ENCODE data around the gene EPO. TPM values are rescaled to one million over a fixed set of nuclear protein-coding genes. Genes with fewer than 3 reads are reported as not detected.

Gene EPO
- total and polyA plus RNA-seq, 2 of the 8 experiments (the other 6 are each of a cell fraction or from before 2014, with no cell fraction given): 0.42 to 0.95 TPM

GRCh38 chr7:100719523-100720278 lies 567 bp upstream of the EPO start (continued):
- TF ChIP-seq, protein P1, sequence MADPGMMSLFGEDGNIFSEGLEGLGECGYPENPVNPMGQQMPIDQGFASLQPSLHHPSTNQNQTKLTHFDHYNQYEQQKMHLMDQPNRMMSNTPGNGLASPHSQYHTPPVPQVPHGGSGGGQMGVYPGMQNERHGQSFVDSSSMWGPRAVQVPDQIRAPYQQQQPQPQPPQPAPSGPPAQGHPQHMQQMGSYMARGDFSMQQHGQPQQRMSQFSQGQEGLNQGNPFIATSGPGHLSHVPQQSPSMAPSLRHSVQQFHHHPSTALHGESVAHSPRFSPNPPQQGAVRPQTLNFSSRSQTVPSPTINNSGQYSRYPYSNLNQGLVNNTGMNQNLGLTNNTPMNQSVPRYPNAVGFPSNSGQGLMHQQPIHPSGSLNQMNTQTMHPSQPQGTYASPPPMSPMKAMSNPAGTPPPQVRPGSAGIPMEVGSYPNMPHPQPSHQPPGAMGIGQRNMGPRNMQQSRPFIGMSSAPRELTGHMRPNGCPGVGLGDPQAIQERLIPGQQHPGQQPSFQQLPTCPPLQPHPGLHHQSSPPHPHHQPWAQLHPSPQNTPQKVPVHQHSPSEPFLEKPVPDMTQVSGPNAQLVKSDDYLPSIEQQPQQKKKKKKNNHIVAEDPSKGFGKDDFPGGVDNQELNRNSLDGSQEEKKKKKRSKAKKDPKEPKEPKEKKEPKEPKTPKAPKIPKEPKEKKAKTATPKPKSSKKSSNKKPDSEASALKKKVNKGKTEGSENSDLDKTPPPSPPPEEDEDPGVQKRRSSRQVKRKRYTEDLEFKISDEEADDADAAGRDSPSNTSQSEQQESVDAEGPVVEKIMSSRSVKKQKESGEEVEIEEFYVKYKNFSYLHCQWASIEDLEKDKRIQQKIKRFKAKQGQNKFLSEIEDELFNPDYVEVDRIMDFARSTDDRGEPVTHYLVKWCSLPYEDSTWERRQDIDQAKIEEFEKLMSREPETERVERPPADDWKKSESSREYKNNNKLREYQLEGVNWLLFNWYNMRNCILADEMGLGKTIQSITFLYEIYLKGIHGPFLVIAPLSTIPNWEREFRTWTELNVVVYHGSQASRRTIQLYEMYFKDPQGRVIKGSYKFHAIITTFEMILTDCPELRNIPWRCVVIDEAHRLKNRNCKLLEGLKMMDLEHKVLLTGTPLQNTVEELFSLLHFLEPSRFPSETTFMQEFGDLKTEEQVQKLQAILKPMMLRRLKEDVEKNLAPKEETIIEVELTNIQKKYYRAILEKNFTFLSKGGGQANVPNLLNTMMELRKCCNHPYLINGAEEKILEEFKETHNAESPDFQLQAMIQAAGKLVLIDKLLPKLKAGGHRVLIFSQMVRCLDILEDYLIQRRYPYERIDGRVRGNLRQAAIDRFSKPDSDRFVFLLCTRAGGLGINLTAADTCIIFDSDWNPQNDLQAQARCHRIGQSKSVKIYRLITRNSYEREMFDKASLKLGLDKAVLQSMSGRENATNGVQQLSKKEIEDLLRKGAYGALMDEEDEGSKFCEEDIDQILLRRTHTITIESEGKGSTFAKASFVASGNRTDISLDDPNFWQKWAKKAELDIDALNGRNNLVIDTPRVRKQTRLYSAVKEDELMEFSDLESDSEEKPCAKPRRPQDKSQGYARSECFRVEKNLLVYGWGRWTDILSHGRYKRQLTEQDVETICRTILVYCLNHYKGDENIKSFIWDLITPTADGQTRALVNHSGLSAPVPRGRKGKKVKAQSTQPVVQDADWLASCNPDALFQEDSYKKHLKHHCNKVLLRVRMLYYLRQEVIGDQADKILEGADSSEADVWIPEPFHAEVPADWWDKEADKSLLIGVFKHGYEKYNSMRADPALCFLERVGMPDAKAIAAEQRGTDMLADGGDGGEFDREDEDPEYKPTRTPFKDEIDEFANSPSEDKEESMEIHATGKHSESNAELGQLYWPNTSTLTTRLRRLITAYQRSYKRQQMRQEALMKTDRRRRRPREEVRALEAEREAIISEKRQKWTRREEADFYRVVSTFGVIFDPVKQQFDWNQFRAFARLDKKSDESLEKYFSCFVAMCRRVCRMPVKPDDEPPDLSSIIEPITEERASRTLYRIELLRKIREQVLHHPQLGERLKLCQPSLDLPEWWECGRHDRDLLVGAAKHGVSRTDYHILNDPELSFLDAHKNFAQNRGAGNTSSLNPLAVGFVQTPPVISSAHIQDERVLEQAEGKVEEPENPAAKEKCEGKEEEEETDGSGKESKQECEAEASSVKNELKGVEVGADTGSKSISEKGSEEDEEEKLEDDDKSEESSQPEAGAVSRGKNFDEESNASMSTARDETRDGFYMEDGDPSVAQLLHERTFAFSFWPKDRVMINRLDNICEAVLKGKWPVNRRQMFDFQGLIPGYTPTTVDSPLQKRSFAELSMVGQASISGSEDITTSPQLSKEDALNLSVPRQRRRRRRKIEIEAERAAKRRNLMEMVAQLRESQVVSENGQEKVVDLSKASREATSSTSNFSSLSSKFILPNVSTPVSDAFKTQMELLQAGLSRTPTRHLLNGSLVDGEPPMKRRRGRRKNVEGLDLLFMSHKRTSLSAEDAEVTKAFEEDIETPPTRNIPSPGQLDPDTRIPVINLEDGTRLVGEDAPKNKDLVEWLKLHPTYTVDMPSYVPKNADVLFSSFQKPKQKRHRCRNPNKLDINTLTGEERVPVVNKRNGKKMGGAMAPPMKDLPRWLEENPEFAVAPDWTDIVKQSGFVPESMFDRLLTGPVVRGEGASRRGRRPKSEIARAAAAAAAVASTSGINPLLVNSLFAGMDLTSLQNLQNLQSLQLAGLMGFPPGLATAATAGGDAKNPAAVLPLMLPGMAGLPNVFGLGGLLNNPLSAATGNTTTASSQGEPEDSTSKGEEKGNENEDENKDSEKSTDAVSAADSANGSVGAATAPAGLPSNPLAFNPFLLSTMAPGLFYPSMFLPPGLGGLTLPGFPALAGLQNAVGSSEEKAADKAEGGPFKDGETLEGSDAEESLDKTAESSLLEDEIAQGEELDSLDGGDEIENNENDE (IDR thresholded peaks at IDR 0.05; ENCODE audit: insufficient replicate concordance, low read length): no peak
- no peak for TF ChIP-seq TAF1 (IDR thresholded peaks at IDR 0.05; ENCODE audit: low read depth, low read length)
- TF ChIP-seq CBX5 (IDR thresholded peaks at IDR 0.05; ENCODE audit: low read depth, low read length): no peak
- TF ChIP-seq BRCA1 (IDR thresholded peaks at IDR 0.05; ENCODE audit: low read depth, low read length): no peak
- no peak for TF ChIP-seq HDAC6 (IDR thresholded peaks at IDR 0.05; ENCODE audit: low read depth, low read length)
- TF ChIP-seq SUZ12 (IDR thresholded peaks at IDR 0.05; ENCODE audit: low read length): no peak
- TF ChIP-seq CTBP2 (IDR thresholded peaks at IDR 0.05; ENCODE audit: borderline replicate concordance, insufficient read depth, insufficient read length, low read length): no peak
- TF ChIP-seq KDM1A (IDR thresholded peaks at IDR 0.05; ENCODE audit: borderline replicate concordance, low read length): no peak
- TF ChIP-seq JUND (IDR thresholded peaks at IDR 0.05; ENCODE audit: low read length): no peak
- TF ChIP-seq EP300 (IDR thresholded peaks at IDR 0.05; ENCODE audit: borderline replicate concordance in 1 of 2, low read depth in 2 of 2, low read length in 2 of 2): no peak

All from H1 (cell line).